Breast epithelium (tissue), 4 donors: ENCODE results near the gene IQSEC2. TPM values are rescaled to one million over a fixed set of nuclear protein-coding genes. Genes with fewer than 3 reads are reported as not detected.

Experiments
- DNase-seq, 2 donors: peaks; one replicate each; pipeline ENCODE4 v3.0.0-alpha.2; 2019; ENCODE audit warnings: low spot score in 2 of 2
- H3K27ac ChIP-seq, 2 donors: fragments of 200-600 bp; sonication (generic) in 1 of 2; one replicate each; pipeline ENCODE4 v1.5.1; 2016 to 2019; ENCODE audit warnings: mild to moderate bottlenecking in 1 of 2
- H3K27me3 ChIP-seq, 2 donors: fragments of 200-600 bp; sonication (generic) in 1 of 2; one replicate each; pipeline versions ENCODE4 v1.5.1 to v1.6.0; 2017 to 2019; ENCODE audit warnings: control low read depth in 1 of 2, mild to moderate bottlenecking in 1 of 2
- H3K36me3 ChIP-seq: fragments of 200-600 bp; one replicate; pipeline ENCODE4 v1.5.1; 2019
- H3K4me1 ChIP-seq, 2 donors: fragments of 200-600 bp; sonication (generic); one replicate each; pipeline ENCODE4 v1.5.1; 2016 to 2019; ENCODE audit warnings: control low read depth in 1 of 2
- H3K4me3 ChIP-seq, 3 donors: fragments of 200-600 bp; sonication (generic); 1 replicate in 2 of 3; 2 replicates in 1 of 3; pipeline ENCODE4 v1.5.1; 2016 to 2019; ENCODE audit warnings: mild to moderate bottlenecking in 3 of 3, moderate library complexity in 2 of 3
- H3K9me3 ChIP-seq, 2 donors: fragments of 200-600 bp; sonication (generic) in 1 of 2; one replicate each; pipeline ENCODE4 v1.5.1; 2016 to 2019; ENCODE audit warnings: control low read depth in 1 of 2
- POLR2A ChIP-seq: fragments of 450-650 bp; IDR thresholded peaks from one replicate; pipeline ENCODE4 v1.6.1; 2016; ENCODE audit warnings: antibody characterized with exemption, mild to moderate bottlenecking, moderate library complexity
- POLR2AphosphoS5 ChIP-seq, 3 donors: sonication (generic); formaldehyde crosslinking; IDR thresholded peaks; one replicate each; pipeline ENCODE4 v1.6.1; 2017; ENCODE audit warnings: antibody characterized with exemption in 3 of 3
- intact Hi-C: fragments of 100-400 bp; cut with DNase I; formaldehyde crosslinking; loops from one replicate; pipeline ENCODE4 v1.15.1; 2023; ENCODE audit warnings: low total_unique reads
- total RNA-seq, 3 donors: library from RNA; depleted of rRNA; stranded (reverse); fragments of >200 nt; gene quantifications; one replicate each; pipeline ENCODE4 v1.1.0, GENCODE V29; 2016
- TF ChIP-seq, protein P1 (sequence below), 3 donors: fragments of 450-650 bp; IDR thresholded peaks; one replicate each; pipeline ENCODE4 v1.5.1; 2016 to 2017; ENCODE audit warnings: antibody characterized with exemption in 3 of 3, mild to moderate bottlenecking in 3 of 3, moderate library complexity in 3 of 3

The IQSEC2 gene
- total RNA-seq, 3 donors from 2014 or later: 16.7 to 18.7 (median 18.3) TPM

DNA sequence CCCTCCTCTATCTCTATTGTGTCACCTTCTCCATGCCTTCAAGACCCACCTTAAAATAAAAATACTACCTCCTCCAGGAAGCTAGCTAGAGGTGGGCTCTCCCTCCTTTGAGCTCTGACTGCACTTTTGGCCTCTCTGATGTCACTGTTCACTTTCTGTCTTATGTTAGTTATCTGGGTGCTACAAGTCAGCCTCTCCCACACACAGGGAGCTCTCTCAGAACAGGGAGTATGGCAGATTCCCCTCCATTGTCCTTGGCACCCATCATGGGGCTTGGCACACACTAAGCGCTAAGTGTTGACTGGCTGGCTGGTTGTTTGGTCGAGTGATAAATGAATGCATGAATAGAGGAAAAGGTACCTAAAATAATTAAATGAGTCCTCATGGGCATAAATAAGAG is 35.2 kb downstream of the IQSEC2 start:
- H3K27me3 ChIP-seq: peaks cover 0 to 53% of the 10 kb centered on the region in 2 donors
- H3K27ac ChIP-seq: no peak overlapping the region
- no peak overlapping the region for H3K4me3 ChIP-seq
- DNase-seq: no peak
- TF ChIP-seq, protein P1, sequence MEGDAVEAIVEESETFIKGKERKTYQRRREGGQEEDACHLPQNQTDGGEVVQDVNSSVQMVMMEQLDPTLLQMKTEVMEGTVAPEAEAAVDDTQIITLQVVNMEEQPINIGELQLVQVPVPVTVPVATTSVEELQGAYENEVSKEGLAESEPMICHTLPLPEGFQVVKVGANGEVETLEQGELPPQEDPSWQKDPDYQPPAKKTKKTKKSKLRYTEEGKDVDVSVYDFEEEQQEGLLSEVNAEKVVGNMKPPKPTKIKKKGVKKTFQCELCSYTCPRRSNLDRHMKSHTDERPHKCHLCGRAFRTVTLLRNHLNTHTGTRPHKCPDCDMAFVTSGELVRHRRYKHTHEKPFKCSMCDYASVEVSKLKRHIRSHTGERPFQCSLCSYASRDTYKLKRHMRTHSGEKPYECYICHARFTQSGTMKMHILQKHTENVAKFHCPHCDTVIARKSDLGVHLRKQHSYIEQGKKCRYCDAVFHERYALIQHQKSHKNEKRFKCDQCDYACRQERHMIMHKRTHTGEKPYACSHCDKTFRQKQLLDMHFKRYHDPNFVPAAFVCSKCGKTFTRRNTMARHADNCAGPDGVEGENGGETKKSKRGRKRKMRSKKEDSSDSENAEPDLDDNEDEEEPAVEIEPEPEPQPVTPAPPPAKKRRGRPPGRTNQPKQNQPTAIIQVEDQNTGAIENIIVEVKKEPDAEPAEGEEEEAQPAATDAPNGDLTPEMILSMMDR (IDR thresholded peaks at IDR 0.05): no peak
- no peak for TF ChIP-seq POLR2AphosphoS5 (IDR thresholded peaks at IDR 0.05)
- no peak for TF ChIP-seq POLR2A
- H3K4me1 ChIP-seq: no peaks in the 10 kb centered on the region
- H3K9me3 ChIP-seq: no peaks in the 10 kb centered on the region
- H3K36me3 ChIP-seq: no peaks in the 10 kb centered on the region
- intact Hi-C loops: no loop called here

GRCh38 chrX:53244610-53245009 is 36.8 kb downstream of the IQSEC2 start:
- H3K36me3 ChIP-seq: no peaks in the 10 kb centered on the region
- DNase-seq: no peak
- intact Hi-C loops: no loop called here
- H3K27me3 ChIP-seq: peaks cover 0 to 51% of the 10 kb centered on the region in 2 donors
- H3K4me3 ChIP-seq: no peak overlapping the region
- no peak for TF ChIP-seq POLR2A
- TF ChIP-seq POLR2AphosphoS5 (IDR thresholded peaks at IDR 0.05): no peak
- TF ChIP-seq, protein P1 (IDR thresholded peaks at IDR 0.05): no peak
- H3K4me1 ChIP-seq: no peaks in the 10 kb centered on the region
- H3K27ac ChIP-seq: no peak overlapping the region
- no peaks in the 10 kb centered on the region for H3K9me3 ChIP-seq

DNA sequence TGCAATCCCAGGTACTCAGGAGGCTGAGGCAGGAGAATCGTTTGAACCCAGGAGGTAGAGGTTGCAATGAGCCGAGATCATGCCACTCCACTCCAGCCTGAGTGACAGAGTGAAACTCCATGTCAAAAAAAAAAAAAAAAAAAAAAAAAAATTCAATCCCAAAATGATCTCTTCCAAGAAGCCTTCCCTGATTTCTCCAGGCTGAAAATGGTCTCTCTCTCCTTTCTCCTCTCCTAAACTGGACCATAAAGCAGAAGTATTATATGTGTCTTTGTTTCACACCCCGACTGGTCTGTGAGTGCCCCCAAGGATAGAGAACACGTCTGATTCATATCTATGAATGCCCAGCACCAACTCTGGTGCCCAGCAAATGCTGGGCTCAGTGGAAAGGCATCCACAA is 39.1 kb downstream of the IQSEC2 start:
- H3K27me3 ChIP-seq: peaks cover 0 to 43% of the 10 kb centered on the region in 2 donors
- no peak for TF ChIP-seq POLR2A
- no peak for TF ChIP-seq POLR2AphosphoS5 (IDR thresholded peaks at IDR 0.05)
- TF ChIP-seq, protein P1 (IDR thresholded peaks at IDR 0.05): no peak
- H3K4me1 ChIP-seq: no peaks in the 10 kb centered on the region
- no peak overlapping the region for H3K4me3 ChIP-seq
- intact Hi-C loops: no loop called here
- no peaks in the 10 kb centered on the region for H3K36me3 ChIP-seq
- no peak for DNase-seq
- H3K9me3 ChIP-seq: no peaks in the 10 kb centered on the region
- H3K27ac ChIP-seq: no peak overlapping the region

DNA sequence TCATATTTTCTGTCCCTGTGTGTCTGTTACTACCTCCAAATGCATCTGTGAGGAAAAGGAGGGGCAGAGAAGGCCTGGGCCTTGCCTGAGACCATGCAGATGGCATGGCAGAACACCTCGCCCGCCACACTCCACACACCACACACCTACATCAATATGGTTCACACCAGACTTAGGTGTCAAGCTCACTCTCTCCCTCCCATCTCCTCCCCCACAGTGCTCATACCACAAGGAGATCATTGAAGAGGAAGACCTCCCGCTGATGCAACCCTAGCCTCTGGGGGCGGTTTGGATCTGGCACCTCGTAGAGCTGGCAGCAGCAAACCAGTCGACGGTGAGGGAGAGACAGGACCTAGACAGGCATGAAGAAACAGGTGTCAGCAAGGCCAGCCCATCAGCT is 39.8 kb downstream of the IQSEC2 start:
- H3K9me3 ChIP-seq: no peaks in the 10 kb centered on the region
- TF ChIP-seq POLR2A: no peak
- TF ChIP-seq, protein P1 (IDR thresholded peaks at IDR 0.05): no peak
- no peak for TF ChIP-seq POLR2AphosphoS5 (IDR thresholded peaks at IDR 0.05)
- no peaks in the 10 kb centered on the region for H3K36me3 ChIP-seq
- H3K27ac ChIP-seq: no peak overlapping the region
- intact Hi-C loops: no loop called here
- H3K4me1 ChIP-seq: no peaks in the 10 kb centered on the region
- H3K4me3 ChIP-seq: no peak overlapping the region
- H3K27me3 ChIP-seq: peaks cover 0 to 41% of the 10 kb centered on the region in 2 donors
- DNase-seq: no peak

- H3K27me3 ChIP-seq: peaks cover 0 to 48% of the 10 kb centered on the region in 2 donors
- intact Hi-C loops: no loop called here
- H3K4me3 ChIP-seq: no peak overlapping the region
- no peak overlapping the region for H3K27ac ChIP-seq
- no peaks in the 10 kb centered on the region for H3K4me1 ChIP-seq
- TF ChIP-seq POLR2AphosphoS5 (IDR thresholded peaks at IDR 0.05) (no peak), POLR2A (no peak)
- TF ChIP-seq, protein P1 (IDR thresholded peaks at IDR 0.05): no peak
- H3K9me3 ChIP-seq: no peaks in the 10 kb centered on the region
- no peaks in the 10 kb centered on the region for H3K36me3 ChIP-seq
- DNase-seq: no peak
These were observed 41.9 kb downstream of the IQSEC2 start for GRCh38 chrX:53239474-53239873.
